Tibial nerve (tissue), 3 donors: ENCODE data around the gene PVALEF.

Experiments
- POLR2A ChIP-seq, 2 donors: fragments of 450-650 bp; IDR thresholded peaks; one replicate each; pipeline ENCODE4 v1.6.1; 2017; ENCODE audit warnings: antibody characterized with exemption in 2 of 2, mild to moderate bottlenecking in 2 of 2, moderate library complexity in 2 of 2
- TF ChIP-seq, protein P1 (sequence below), 5 experiments: fragments of 200-600 bp in 3 of 5; fragments of 450-650 bp in 2 of 5; sonication (generic) in 3 of 5; IDR thresholded peaks; one replicate each; pipeline ENCODE4 v1.5.1; 2016 to 2019; ENCODE audit warnings: antibody characterized with exemption in 5 of 5, mild to moderate bottlenecking in 3 of 5, moderate library complexity in 2 of 5

GRCh38 chr17:81143717-81144422, 21.4 kb upstream of the PVALEF start:
- TF ChIP-seq, protein P1, sequence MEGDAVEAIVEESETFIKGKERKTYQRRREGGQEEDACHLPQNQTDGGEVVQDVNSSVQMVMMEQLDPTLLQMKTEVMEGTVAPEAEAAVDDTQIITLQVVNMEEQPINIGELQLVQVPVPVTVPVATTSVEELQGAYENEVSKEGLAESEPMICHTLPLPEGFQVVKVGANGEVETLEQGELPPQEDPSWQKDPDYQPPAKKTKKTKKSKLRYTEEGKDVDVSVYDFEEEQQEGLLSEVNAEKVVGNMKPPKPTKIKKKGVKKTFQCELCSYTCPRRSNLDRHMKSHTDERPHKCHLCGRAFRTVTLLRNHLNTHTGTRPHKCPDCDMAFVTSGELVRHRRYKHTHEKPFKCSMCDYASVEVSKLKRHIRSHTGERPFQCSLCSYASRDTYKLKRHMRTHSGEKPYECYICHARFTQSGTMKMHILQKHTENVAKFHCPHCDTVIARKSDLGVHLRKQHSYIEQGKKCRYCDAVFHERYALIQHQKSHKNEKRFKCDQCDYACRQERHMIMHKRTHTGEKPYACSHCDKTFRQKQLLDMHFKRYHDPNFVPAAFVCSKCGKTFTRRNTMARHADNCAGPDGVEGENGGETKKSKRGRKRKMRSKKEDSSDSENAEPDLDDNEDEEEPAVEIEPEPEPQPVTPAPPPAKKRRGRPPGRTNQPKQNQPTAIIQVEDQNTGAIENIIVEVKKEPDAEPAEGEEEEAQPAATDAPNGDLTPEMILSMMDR (IDR thresholded peaks at IDR 0.05), result no peak
- no peak for TF ChIP-seq POLR2A (IDR thresholded peaks at IDR 0.05)
